CD4-positive, alpha-beta T cell (primary cell): Measurements from ENCODE around the gene LMO2. TPM values are rescaled to one million over a fixed set of nuclear protein-coding genes. Genes with fewer than 3 reads are reported as not detected.
"Not testable (repeated sequence)": the region's sequence is repeated elsewhere in the genome, so short reads cannot be mapped to it uniquely, and the experiment has no call there.

ENCODE experiments used
- ATAC-seq: fragments of 200-7000 bp; cut with Tn5 transposase; one replicate; pipeline ENCODE4 v1.10.0; 2022; ENCODE audit warnings: mild to moderate bottlenecking; ENCODE audit not compliant: poor library complexity
- CTCF ChIA-PET: fragments of 350-600 bp; sonication (Branson Sonifier 250); formaldehyde crosslinking; loops from one replicate; lab custom pipeline; 2021; ENCODE audit warnings: antibody characterized with exemption, inconsistent platforms; lab: Charles Lee
- POLR2A ChIA-PET: fragments of 350-600 bp; sonication (Branson Sonifier 250); formaldehyde crosslinking; loops from one replicate; lab custom pipeline; 2021; ENCODE audit warnings: antibody characterized with exemption, inconsistent platforms; lab: Charles Lee
- DNase-seq, 14 experiments: peaks; one replicate each; pipeline ENCODE4 v3.0.0-alpha.2; 2013 to 2020; ENCODE audit warnings: mixed read lengths in 2 of 14
- H3K27ac ChIP-seq, 2 donors: one replicate each; pipeline versions ENCODE4 v1.5.1 to v1.7.0; 2013; ENCODE audit warnings: low read length in 2 of 2, low read depth in 1 of 2, mild to moderate bottlenecking in 1 of 2
- H3K27me3 ChIP-seq, 2 experiments: 1 replicate in 1 of 2; 2 replicates in 1 of 2; pipeline versions ENCODE4 v1.6.1 to v1.7.0; 2013; ENCODE audit warnings: low read length in 2 of 2, control low read depth in 1 of 2, mild to moderate bottlenecking in 1 of 2, moderate library complexity in 1 of 2; ENCODE audit not compliant: insufficient read depth in 2 of 2, control insufficient read depth in 1 of 2
- H3K36me3 ChIP-seq: one replicate; pipeline ENCODE4 v1.6.1; 2013; ENCODE audit warnings: low read length, control low read depth; ENCODE audit not compliant: insufficient read depth
- H3K4me1 ChIP-seq: one replicate; pipeline ENCODE4 v1.6.1; 2013; ENCODE audit warnings: low read length, control low read depth; ENCODE audit not compliant: insufficient read depth
- H3K4me3 ChIP-seq: one replicate; pipeline ENCODE4 v1.5.1; 2013; ENCODE audit warnings: mild to moderate bottlenecking, low read length, moderate library complexity
- H3K9me3 ChIP-seq, 2 experiments: 1 replicate in 1 of 2; 2 replicates in 1 of 2; pipeline versions ENCODE4 v1.6.1 to v1.7.0; 2013; ENCODE audit warnings: low read length in 2 of 2, mild to moderate bottlenecking in 2 of 2, control low read depth in 1 of 2, moderate library complexity in 1 of 2; ENCODE audit not compliant: control insufficient read depth in 1 of 2, insufficient read depth in 1 of 2
- H3K27ac Mint-ChIP-seq: one replicate; pipeline ENCODE4 v1.8.0; 2020; ENCODE audit warnings: mixed read lengths
- H3K27me3 Mint-ChIP-seq: one replicate; pipeline ENCODE4 v1.8.0; 2021; ENCODE audit warnings: mixed read lengths
- H3K36me3 Mint-ChIP-seq: one replicate; pipeline ENCODE4 v1.8.0; 2021; ENCODE audit warnings: low read depth, mixed read lengths
- H3K4me1 Mint-ChIP-seq: one replicate; pipeline ENCODE4 v1.8.0; 2021; ENCODE audit warnings: low read depth, mixed read lengths
- H3K4me3 Mint-ChIP-seq: one replicate; pipeline ENCODE4 v1.8.0; 2020; ENCODE audit warnings: mild to moderate bottlenecking, mixed read lengths
- H3K9me3 Mint-ChIP-seq: one replicate; pipeline ENCODE4 v1.8.0; 2020; ENCODE audit warnings: mixed read lengths
- CTCF ChIP-seq: fragments of 200-600 bp; IDR thresholded peaks from one replicate; pipeline ENCODE4 v1.8.0; 2022; ENCODE audit warnings: antibody characterized with exemption, mild to moderate bottlenecking
- intact Hi-C, 2 experiments: fragments of 100-400 bp; cut with DNase I in 1 of 2; cut with micrococcal nuclease in 1 of 2; formaldehyde crosslinking; loops; one replicate each; pipeline versions ENCODE4 v1.15.1 to v1.9.0; 2023 to 2025; cut with DNase I, micrococcal nuclease
- total RNA-seq, 174 experiments: library from RNA in 2 of 174; stranded (reverse) in 2 of 174; gene quantifications; one replicate each; pipeline ENCODE4 v1.2.3 and lab custom pipeline; 2021 to 2026

LMO2 gene
- total RNA-seq, 2 experiments from 2014 or later: 0.61 to 0.80 TPM

- Histone ChIP-seq H3K9me3 (peaks cover 4% of the 10 kb centered on the region in 2 experiments), H3K4me1 (peaks cover 6% of the 10 kb centered on the region), H3K4me3 (no peak overlapping the region), H3K36me3 (no peaks in the 10 kb centered on the region), H3K27ac (no peak overlapping the region), H3K27me3 (no peaks in the 10 kb centered on the region)
- Mint-ChIP-seq H3K9me3 (peaks cover 10% of the 10 kb centered on the region), H3K27me3 (no peaks in the 10 kb centered on the region), H3K27ac (no peak overlapping the region), H3K4me3 (no peak overlapping the region), H3K36me3 (no peaks in the 10 kb centered on the region), H3K4me1 (no peaks in the 10 kb centered on the region)
- DNase-seq (no peak), ATAC-seq (no peak)
- intact Hi-C loops: no loop called here
- no peak for TF ChIP-seq CTCF
- ChIA-PET CTCF (no interaction called here), POLR2A (no interaction called here)
Observed at GRCh38 chr11:33933602-33934001, 41.7 kb upstream of the LMO2 start.

GRCh38 chr11:33932721-33933120 is 40.8 kb upstream of the LMO2 start:
- H3K36me3 Mint-ChIP-seq: no peaks in the 10 kb centered on the region
- ChIA-PET POLR2A (no interaction called here), CTCF (no interaction called here)

GRCh38 chr11:33931739-33932366 is 40.0 kb upstream of the LMO2 start:
- CTCF ChIA-PET, H3K4me1 Mint-ChIP-seq, H3K36me3 ChIP-seq, intact Hi-C loops, H3K27me3 ChIP-seq, H3K4me3 Mint-ChIP-seq, ATAC-seq, H3K27ac Mint-ChIP-seq, H3K4me3 ChIP-seq, H3K27me3 Mint-ChIP-seq, H3K27ac ChIP-seq, DNase-seq, H3K4me1 ChIP-seq, POLR2A ChIA-PET, H3K9me3 Mint-ChIP-seq, H3K36me3 Mint-ChIP-seq, H3K9me3 ChIP-seq: not testable (repeated sequence)

More at GRCh38 chr11:33932721-33933120, 40.8 kb upstream of the LMO2 start:
- H3K4me1 ChIP-seq: peaks cover 6% of the 10 kb centered on the region
- no peak overlapping the region for H3K4me3 Mint-ChIP-seq
- H3K27ac Mint-ChIP-seq: no peak overlapping the region
- H3K27ac ChIP-seq: no peak overlapping the region
- ATAC-seq: no peak
- no peak for DNase-seq
- H3K36me3 ChIP-seq: no peaks in the 10 kb centered on the region
- no peak for TF ChIP-seq CTCF
- no peak overlapping the region for H3K4me3 ChIP-seq
- H3K9me3 Mint-ChIP-seq: peaks cover 10% of the 10 kb centered on the region
- intact Hi-C loops: no loop called here
- no peaks in the 10 kb centered on the region for H3K4me1 Mint-ChIP-seq
- no peaks in the 10 kb centered on the region for H3K27me3 ChIP-seq
- no peaks in the 10 kb centered on the region for H3K27me3 Mint-ChIP-seq
- H3K9me3 ChIP-seq: peaks cover 4% of the 10 kb centered on the region in 2 experiments

GRCh38 chr11:33931067-33931466 is 39.2 kb upstream of the LMO2 start:
- Mint-ChIP-seq H3K27me3 (peaks cover 13% of the 10 kb centered on the region), H3K27ac (no peak overlapping the region), H3K4me1 (no peaks in the 10 kb centered on the region), H3K9me3 (peaks cover 10% of the 10 kb centered on the region), H3K36me3 (no peaks in the 10 kb centered on the region), H3K4me3 (no peak overlapping the region)
- intact Hi-C loops: no loop called here
- peaks cover 6% of the 10 kb centered on the region for H3K4me1 ChIP-seq
- ChIA-PET CTCF (no interaction called here), POLR2A (interaction anchor here (0.6 kb wide), 1 partner anchor 537 kb away, joined by 3 read pairs; no protein-coding TSS in a partner anchor)
- H3K27ac ChIP-seq: no peak overlapping the region
- no peaks in the 10 kb centered on the region for H3K27me3 ChIP-seq
- H3K4me3 ChIP-seq: no peak overlapping the region
- TF ChIP-seq CTCF: no peak
- DNase-seq (no peak), ATAC-seq (no peak)
- peaks cover 4% of the 10 kb centered on the region in 2 experiments for H3K9me3 ChIP-seq
- no peaks in the 10 kb centered on the region for H3K36me3 ChIP-seq
